HG03460 (cell line): Measurements from ENCODE around the gene MFAP4.

Experiments
- ATAC-seq: cut with Tn5 transposase; IDR thresholded peaks from one replicate; pipeline ENCODE4 v1.9.1; 2021; ENCODE audit not compliant: unreplicated experiment

The MFAP4 gene

DNA sequence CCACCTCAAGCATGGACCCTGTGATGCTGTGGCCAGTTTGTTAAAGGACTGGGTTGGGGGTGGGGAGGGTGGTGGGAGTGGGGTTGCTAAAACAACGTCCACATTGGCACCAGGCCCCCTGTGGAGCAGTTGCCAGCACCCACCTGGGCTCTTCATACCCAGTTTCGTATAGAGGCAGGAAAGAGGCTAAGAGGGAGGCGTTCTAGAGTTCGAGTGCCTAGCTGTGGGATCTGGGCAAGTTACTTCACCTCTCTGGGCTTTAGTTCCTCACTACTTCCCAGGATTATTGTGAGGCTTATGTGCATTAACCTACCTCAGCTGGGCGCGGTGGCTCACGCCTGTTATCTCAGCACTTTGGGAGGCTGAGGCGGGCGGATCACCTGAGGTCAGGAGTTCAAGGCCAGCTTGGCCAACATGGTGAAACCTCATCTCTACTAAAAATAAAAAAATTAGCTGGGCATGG lies 1.4 kb downstream of the MFAP4 start:
- no peak for ATAC-seq

DNA sequence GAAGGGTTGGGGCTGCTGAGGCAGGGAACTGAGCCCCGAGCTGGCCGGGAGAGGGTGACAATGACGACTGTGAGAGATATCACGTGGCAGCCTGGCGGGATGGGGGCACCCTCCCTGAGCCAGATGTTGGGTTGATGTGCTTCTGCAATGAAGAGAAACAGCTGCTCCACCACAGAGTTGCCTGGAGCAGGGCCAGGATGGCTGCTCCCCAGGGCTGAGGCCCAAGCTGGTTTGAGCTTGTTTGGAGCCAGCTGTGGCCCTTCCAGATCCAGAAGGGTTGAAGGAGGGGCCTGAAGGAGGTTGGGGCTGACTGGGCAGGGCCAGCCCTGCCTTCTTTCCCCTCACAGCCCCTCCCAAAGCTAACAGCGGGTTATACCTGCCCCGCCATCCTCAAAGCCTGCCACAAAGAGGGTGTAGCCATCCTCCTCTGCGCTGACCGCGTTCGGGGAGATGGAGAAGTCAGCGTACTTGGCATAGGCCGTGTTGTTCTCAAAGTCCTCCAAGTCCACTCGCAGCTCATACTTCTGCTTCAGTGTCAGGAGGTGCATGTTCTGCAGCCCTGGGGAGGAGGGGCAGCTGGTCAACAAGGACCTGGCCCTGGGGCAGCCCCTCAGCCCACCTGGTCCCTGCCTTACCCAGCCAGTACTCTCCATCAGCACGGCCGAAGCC lies 2.1 kb downstream of the MFAP4 start:
- no peak for ATAC-seq

DNA sequence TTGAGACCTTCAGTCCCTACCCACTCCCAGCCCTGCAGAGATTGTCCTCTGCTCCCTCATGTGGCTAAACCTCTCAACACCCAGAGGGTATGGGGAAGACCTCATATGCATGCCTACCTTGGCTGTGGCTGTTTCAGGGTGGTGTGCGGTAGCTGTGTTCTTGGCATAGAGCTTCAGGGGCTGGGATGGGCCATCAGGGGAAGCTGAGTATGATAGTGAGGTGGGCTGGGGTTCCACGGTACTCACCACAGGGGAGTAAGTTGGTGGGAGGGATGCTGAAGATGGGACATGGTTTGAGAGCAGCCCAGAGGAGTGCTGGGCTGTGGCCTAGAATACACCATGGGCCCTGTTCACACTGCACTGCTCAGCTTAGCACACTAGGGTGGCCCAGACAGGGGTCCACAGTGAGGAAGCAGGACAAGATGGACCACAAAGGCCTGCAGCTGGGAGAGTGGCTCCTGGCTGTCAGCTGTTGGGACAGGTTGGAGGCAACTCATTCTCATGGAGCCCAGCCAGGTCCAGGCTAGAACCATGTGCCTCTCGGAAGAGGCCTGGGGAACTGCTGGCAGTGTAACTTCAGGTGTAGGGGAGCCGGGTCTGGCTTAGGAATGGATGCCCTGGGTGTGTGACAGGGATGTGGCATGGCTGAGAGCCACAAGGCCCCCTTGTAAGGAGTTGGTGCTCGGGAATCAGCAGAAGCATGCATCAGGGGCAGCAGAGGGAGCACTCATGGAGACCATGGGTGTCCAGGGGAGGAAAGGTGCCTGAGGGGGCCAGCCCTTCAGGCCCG lies 3.1 kb downstream of the MFAP4 start:
- ATAC-seq = no peak

DNA sequence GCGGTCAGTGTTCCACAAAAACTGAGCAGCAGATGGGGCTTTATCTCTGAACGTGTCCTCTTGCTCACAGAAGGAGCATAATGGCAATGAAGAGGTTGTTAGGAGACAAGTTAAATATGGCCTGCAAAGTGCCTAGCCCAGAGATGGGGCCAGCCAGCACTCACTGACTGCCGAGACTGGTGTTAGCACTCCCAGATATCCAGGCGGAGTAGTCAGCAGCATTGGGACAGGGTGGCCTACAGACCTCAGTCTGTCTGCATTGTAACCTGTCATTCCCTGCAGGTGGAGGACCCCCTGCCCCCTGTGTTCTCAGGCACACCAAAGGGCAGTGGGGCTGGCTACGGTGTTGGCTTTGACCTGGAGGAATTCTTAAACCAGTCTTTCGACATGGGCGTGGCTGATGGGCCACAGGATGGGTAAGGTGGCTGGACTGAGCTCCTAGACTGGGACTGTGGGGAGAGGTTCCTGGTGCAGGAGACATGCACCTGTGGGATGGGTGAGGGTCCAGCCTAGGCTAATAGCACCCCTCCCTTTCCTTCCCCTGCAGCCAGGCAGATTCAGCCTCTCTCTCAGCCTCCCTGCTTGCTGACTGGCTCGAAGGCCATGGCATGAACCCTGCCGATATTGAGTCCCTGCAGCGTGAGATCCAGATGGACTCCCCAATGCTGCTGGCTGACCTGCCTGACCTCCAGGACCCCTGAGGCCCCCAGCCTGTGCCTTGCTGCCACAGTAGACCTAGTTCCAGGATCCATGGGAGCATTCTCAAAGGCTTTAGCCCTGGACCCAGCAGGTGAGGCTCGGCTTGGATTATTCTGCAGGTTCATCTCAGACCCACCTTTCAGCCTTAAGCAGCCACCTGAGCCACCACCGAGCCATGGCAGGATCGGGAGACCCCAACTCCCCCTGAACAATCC lies 4.2 kb downstream of the MFAP4 start:
- no peak for ATAC-seq

DNA sequence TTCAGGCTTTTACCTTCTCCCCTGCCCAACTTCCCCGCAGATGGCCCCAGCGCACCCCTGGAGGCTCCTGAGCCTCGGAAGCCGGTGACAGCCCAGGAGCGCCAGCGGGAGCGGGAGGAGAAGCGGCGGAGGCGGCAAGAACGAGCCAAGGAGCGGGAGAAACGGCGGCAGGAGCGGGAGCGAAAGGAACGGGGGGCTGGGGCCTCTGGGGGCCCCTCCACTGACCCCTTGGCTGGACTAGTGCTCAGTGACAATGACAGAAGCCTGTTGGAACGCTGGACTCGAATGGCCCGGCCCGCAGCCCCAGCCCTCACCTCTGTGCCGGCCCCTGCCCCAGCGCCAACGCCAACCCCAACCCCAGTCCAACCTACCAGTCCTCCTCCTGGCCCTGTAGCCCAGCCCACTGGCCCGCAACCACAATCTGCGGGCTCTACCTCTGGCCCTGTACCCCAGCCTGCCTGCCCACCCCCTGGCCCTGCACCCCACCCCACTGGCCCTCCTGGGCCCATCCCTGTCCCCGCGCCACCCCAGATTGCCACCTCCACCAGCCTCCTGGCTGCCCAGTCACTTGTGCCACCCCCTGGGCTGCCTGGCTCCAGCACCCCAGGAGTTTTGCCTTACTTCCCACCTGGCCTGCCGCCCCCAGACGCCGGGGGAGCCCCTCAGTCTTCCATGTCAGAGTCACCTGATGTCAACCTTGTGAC lies 5.1 kb downstream of the MFAP4 start:
- no peak for ATAC-seq

DNA sequence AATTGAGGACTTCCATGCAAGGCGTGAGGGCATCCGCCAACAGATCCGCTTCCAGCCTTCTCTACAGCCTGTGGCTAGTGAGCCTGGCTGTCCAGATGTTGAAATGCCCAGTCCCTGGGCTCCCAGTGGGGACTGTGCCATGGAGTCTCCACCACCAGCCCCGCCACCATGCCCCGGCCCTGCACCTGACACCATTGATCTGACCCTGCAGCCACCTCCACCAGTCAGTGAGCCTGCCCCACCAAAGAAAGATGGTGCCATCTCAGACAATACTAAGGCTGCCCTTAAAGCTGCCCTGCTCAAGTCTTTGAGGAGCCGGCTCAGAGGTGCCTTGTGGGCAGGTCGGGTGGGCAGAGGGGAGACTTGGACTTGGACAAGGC lies 5.6 kb downstream of the MFAP4 start:
- ATAC-seq = no peak

DNA sequence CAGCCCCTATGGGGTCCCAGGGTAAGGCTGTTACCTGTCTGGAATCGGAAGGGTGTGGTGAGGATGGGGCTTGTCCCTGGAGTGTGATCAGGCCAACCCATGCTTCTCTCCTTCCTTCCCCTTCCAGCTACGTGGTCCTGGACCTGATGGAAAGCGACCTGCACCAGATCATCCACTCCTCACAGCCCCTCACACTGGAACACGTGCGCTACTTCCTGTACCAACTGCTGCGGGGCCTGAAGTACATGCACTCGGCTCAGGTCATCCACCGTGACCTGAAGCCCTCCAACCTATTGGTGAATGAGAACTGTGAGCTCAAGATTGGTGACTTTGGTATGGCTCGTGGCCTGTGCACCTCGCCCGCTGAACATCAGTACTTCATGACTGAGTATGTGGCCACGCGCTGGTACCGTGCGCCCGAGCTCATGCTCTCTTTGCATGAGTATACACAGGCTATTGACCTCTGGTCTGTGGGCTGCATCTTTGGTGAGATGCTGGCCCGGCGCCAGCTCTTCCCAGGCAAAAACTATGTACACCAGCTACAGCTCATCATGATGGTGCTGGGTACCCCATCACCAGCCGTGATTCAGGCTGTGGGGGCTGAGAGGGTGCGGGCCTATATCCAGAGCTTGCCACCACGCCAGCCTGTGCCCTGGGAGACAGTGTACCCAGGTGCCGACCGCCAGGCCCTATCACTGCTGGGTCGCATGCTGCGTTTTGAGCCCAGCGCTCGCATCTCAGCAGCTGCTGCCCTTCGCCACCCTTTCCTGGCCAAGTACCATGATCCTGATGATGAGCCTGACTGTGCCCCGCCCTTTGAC lies 6.3 kb downstream of the MFAP4 start:
- ATAC-seq = no peak

DNA sequence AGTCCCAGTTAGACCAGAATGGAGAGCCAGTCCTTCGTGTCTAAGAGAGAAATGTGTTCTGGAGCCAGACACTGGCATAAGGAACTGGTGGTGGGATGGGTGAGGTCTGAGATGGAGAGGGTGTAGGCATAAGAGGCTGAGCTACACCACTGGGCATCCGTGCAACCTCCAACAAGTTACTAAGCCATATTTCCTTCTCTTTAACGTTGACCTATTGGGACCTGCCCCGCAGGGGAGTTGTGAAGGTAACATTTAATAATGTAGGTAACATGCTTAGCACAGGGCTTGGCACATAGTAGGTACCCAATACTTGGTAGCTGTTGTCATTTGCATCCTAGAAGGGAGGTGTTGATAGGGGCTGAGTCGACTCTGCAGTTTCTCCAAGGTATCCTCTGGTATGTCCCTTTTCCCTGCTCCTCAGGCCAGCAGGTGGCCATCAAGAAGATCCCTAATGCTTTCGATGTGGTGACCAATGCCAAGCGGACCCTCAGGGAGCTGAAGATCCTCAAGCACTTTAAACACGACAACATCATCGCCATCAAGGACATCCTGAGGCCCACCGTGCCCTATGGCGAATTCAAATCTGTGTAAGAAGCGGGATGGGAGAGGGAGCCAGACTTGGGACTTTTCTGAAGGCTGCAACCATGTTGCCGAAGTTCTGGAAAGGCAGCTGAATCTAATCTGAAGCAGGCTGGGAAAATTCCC lies 7.5 kb downstream of the MFAP4 start:
- ATAC-seq = no peak

DNA sequence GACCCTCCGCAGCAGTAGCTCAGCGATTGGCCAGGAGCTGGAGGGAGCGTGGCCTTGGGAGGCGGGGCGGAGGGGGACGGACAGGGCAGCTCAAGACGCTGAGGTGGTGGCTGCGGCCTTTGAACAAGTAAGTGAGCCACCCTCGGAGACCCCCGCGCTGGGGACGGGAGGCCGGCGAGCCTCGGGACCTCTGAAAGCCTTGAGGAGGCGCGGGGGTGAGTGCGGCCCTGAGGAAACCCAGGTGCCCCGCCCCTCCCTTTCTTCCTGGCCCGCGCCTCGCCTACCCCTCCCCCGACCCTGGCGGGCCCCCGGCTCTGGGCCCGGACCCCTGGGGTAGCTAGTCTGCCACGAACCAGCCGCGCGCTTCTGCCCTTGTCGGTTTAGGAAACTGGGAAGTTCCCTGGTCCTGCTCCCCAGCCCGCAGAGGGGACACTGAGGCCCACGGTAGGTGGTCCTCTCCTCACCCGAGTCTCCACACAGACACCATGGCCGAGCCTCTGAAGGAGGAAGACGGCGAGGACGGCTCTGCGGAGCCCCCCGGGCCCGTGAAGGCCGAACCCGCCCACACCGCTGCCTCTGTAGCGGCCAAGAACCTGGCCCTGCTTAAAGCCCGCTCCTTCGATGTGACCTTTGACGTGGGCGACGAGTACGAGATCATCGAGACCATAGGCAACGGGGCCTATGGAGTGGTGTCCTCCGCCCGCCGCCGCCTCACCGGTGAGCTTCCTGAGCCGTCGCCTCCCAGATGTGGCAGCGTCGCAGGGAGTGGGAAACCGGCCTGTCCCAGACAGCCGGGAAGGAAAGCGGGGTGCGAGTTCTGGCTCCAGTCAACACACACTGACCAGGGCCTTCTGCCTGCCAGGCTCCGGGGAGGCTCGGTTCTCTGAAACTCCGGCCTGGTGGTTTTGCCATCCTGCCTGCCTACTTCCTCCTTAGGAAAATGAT lies 8.3 kb downstream of the MFAP4 start, which contains the start of gene MAPK7:
TSS of gene MAPK7 (plus strand) at position 83 of the 945 bp plus-strand sequence. CDS start at position 486, 403 bp downstream.
- peak; percentile 5 for ATAC-seq

DNA sequence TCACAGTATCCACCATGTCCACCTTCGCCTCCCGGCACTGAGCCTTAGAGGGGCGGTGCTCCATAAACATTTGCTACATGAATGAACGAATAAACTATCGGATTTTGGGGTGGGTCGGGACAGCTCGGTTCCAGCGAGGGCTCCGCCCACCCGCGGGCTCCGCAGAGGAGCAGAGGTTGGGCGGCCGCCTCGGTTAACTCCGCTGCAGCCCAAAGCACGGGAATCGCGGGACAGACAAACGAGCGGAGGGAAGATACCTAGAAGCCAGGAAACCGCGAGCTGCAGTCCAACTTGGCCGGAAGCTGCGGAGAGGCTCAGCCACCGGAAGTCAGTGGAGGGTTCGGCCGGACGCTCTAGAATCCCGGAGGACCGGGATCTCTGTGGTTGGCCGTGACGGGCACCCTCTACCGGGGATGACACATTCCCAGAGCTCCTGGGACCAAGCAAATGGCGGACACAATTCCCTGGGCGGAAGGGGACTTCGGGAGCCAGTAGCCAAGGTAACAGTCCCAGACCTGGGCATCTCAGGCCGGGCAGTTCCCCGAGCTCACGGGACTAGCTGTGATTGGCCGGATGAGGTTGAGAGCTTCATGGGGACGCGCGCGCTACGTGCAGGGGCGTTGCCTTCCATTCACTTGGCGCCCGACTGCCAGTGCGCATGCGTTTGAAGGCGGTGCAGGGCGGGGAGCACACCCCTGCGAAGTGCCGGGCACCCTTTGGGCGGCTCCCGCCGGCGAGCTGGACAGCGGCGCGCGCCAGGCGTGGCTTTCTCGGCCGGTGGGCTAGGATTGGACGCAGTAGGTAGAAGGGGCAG lies 9.2 kb downstream of the MFAP4 start:
- peak; percentile 91 for ATAC-seq

DNA sequence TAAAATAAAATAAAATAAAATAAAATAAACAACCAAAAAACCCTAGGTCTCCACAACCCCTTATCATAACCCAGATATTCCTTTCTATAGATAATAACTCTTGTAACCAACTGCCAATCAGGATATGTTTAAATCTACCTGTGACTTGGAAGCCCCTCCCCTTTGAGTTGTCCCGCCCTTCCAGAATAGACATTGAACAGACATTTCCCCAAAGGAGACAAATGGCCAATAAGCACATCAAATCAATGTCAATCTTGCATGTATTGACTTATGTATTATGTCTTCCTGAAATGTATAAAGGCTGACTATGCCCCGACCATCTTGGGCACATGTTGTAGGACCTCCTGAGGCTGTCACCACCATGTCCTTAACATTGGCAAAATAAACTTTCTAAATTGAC lies 10.2 kb downstream of the MFAP4 start:
- no peak for ATAC-seq

DNA sequence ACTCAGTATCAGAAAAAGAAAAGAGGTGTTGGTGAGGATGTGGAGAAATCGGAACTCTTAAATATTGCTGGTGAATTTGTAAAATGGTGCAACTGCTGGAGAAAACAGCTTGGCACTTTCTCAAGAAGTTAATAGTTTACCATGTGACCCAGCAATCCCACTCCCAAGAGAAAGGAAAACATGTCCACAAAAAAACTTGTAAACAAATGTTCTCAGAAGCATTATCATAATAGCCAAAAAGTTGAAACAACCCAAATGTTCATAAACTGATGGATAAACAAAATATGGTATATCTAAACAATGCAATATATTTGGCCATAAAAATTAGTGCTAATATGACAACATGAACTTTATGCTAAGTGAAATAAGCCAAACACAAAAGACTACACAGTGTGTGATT lies 11.3 kb downstream of the MFAP4 start:
- ATAC-seq = no peak

DNA sequence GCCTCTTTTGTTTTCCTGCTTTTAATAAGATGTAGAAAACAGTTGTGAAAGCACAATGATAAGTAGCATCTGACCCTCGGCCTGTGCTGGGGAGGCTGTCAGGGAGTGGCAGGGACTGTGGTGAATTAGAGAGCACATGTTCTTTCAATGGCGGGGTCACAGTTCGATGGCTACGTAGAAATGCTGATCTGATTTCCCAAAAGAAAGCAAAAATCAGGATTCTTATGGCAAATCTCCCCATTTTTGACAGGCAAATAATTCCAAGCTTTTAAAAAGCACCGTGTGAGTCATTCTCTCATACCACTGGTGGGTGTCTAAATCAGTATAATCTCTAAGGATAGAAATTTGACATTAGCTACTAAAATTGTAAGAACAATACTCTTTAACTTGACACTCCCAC lies 12.9 kb downstream of the MFAP4 start:
- ATAC-seq = no peak

DNA sequence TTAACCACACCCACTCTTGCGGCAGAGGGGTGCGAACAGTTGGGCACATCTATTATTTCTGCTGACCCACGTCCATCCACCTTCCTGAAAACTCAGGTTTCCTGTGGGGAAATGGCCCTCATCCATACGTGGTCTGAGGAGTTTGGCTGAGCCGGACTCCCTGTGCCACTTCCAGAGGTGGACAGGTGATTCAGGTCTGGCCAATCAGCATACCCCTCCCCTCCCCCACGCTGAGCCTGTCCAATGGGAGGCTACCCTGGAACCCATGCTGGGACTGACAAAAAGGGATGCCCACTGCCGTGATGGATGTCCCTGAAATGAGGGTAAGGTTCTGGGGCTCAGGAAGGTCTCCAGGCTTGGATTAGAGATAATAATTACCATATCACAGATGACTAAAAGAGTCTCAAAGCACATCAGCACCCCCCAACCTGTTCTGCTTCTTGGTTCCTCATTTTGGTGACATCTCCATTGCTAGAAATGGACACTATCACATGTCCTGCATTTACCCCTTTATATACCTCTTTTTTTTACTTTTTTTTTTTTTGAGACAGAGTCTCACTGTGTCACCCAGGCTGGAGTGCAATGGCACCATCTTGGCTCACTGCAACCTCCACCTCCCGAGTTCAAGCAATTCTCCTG lies 14.0 kb downstream of the MFAP4 start:
- ATAC-seq = no peak

DNA sequence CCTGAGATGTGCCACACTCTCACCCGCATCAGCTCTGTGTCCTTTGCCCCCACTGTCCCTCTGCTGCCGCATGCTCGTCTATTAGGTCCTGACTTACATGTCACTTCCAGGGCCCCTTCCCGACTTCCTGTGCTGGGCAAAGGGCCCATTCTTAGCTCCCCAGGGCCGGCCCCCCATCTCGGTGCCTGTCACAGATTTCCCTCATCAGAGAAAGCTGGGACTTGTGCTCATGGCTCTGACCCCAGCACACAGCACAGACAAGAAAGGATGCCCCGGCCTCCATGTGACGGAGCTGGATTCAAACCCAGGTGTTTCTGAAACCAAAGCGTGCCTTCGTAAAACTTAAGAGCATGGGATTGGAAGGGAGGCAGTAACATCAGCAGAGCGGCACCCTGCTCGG lies 14.6 kb downstream of the MFAP4 start:
- ATAC-seq = no peak

DNA sequence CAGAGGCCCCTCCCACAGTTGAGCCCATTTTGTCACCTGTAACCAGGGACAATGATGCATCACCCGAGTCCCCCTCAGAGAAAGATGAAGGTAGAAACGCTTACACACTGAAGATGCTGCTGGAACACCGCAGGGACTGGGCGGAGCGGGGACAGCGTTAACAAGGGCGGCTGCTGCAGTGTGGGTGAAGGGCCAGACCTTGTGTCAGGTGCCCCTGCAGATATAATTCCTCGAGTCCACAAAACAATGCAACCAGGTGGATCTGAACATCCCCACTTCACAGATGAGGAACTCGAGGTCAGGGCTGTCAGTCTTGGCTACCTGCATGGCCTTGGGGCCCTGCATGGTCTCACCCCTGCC lies 15.0 kb downstream of the MFAP4 start:
- no peak for ATAC-seq
